Smooth muscle cell (in vitro differentiated cells): Measurements from ENCODE around the gene KCMF1. TPM values are rescaled to one million over a fixed set of nuclear protein-coding genes. Genes with fewer than 3 reads are reported as not detected.

Source experiments
- DNase-seq: peaks from one replicate; lab custom pipeline; 2025; ENCODE audit not compliant: unreplicated experiment; lab: John Stamatoyannopoulos, UW
- H2AFZ ChIP-seq: fragments of 200-600 bp; sonication (generic); 2 replicates; pipeline ENCODE4 v1.6.0; 2016; ENCODE audit warnings: antibody characterized with exemption, low read depth, mild to moderate bottlenecking
- H3F3A ChIP-seq: fragments of 200-600 bp; sonication (generic); 2 replicates; pipeline ENCODE4 v1.6.0; 2017; ENCODE audit warnings: antibody characterized with exemption, low read depth
- H3K27ac ChIP-seq: fragments of 200-600 bp; sonication (generic); 2 replicates; pipeline ENCODE4 v1.5.1; 2016; ENCODE audit warnings: low read depth, mild to moderate bottlenecking
- H3K27me3 ChIP-seq: fragments of 200-600 bp; sonication (generic); 2 replicates; pipeline ENCODE4 v1.6.1; 2016; ENCODE audit warnings: low read depth, mild to moderate bottlenecking
- H3K36me3 ChIP-seq: fragments of 200-600 bp; sonication (generic); 2 replicates; pipeline ENCODE4 v1.5.1; 2016; ENCODE audit warnings: low read depth
- H3K4me1 ChIP-seq: fragments of 200-600 bp; sonication (generic); 2 replicates; pipeline ENCODE4 v1.5.1; 2016; ENCODE audit warnings: low read depth
- H3K4me2 ChIP-seq: fragments of 200-600 bp; sonication (generic); 2 replicates; pipeline ENCODE4 v1.6.0; 2016; ENCODE audit warnings: mild to moderate bottlenecking
- H3K4me3 ChIP-seq: fragments of 200-600 bp; sonication (generic); 2 replicates; pipeline ENCODE4 v1.5.1; 2016; ENCODE audit warnings: mild to moderate bottlenecking
- H3K79me2 ChIP-seq: fragments of 200-600 bp; sonication (generic); 2 replicates; pipeline ENCODE4 v1.6.0; 2016; ENCODE audit warnings: low read depth, mild to moderate bottlenecking
- H3K9ac ChIP-seq: fragments of 200-600 bp; sonication (generic); 2 replicates; pipeline ENCODE4 v1.6.0; 2016; ENCODE audit warnings: low read depth
- H3K9me3 ChIP-seq: fragments of 200-600 bp; sonication (generic); replicated peaks from 2 replicates; pipeline ENCODE4 v1.5.1; 2016; ENCODE audit warnings: low read depth
- H4K20me1 ChIP-seq: fragments of 200-600 bp; sonication (generic); 2 replicates; pipeline ENCODE4 v1.6.0; 2016; ENCODE audit warnings: low read depth
- WGBS: methylation state at CpG from one replicate; pipeline ENCODE4 v1.1.7; 2016; ENCODE audit warnings: low lambda C conversion rate; 5-methylcytosine and 5-hydroxymethylcytosine counted together
- polyA plus RNA-seq: library from polyadenylated mRNA; unstranded; fragments of >200 nt; fragmentation: Nextera tagmentation; extraction: Ambion mirVana; gene quantifications from 2 replicates; pipeline ENCODE4 v1.2.1, GENCODE V29; 2016
- total RNA-seq: library from RNA; depleted of rRNA; stranded (reverse); fragments of >200 nt; gene quantifications from 2 replicates; pipeline ENCODE4 v1.2.3, GENCODE V29; 2014
- TF ChIP-seq, protein P1 (sequence below): fragments of 200-600 bp; sonication (generic); IDR thresholded peaks from 2 replicates; pipeline ENCODE4 v1.5.1; 2017; ENCODE audit warnings: borderline replicate concordance, mild to moderate bottlenecking, antibody characterized with exemption; ENCODE audit not compliant: insufficient read depth, poor library complexity, severe bottlenecking

The KCMF1 gene
- total and polyA plus RNA-seq, 2 experiments from 2014 or later = 56.5 to 65.0 TPM

DNA sequence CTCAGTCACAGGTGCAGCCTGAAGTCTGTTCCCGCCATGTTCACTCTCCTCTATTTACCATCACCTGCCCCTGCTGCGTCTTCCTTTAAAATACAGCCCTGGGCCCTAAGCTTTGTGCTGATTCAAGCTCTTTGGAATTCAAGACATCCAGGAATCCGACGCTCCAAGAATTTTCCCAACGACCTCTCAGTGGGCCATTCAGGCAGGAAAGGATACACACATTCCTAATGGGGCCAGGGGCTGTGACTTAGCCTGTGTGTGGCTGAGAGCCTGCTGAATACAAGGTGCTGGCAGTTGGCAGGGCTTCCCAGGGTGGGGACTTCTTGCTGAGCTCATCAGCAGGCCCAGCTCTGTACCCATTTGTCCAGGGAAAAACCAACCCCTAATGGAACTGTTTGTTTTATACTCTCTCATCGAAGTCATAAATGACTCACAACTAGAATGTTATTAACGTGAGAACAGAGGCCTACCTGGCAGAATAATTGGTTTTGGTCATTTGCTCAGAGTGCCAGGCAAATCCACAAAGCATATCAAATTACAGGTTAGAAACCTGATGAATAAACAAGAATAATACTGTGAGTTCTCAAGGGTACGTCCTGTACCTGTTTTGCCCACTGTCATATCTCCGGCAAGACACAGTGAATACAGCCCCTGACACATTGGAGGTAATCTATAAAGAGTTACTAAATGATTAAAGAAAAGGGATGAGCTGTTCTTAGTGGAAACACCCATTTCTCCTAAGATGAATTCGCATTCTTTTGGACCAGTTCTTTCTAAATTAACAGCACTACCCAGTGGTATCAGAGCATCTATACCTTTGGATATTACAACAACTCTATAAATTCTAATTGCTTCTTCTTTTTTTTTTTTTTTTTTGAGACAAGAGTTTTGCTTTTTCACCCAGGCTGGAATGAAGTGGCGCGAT, 12.6 kb upstream of the KCMF1 start:
- Histone ChIP-seq H3K4me1 (peaks cover 28% of the 10 kb centered on the region), H3K9me3 (no peaks in the 10 kb centered on the region), H3K4me3 (no peak overlapping the region), H3K9ac (no peak overlapping the region), H3K27me3 (no peaks in the 10 kb centered on the region), H4K20me1 (no peaks in the 10 kb centered on the region), H3K79me2 (no peaks in the 10 kb centered on the region), H3K27ac (peak overlapping the region; percentile 85), H3K36me3 (no peaks in the 10 kb centered on the region), H2AFZ (no peak overlapping the region), H3K4me2 (peak overlapping the region; percentile 1), H3F3A (no peaks in the 10 kb centered on the region)
- DNase-seq = no peak
- WGBS = 26% methylated on average over 12 of the region's 12 CpGs
- TF ChIP-seq, protein P1, sequence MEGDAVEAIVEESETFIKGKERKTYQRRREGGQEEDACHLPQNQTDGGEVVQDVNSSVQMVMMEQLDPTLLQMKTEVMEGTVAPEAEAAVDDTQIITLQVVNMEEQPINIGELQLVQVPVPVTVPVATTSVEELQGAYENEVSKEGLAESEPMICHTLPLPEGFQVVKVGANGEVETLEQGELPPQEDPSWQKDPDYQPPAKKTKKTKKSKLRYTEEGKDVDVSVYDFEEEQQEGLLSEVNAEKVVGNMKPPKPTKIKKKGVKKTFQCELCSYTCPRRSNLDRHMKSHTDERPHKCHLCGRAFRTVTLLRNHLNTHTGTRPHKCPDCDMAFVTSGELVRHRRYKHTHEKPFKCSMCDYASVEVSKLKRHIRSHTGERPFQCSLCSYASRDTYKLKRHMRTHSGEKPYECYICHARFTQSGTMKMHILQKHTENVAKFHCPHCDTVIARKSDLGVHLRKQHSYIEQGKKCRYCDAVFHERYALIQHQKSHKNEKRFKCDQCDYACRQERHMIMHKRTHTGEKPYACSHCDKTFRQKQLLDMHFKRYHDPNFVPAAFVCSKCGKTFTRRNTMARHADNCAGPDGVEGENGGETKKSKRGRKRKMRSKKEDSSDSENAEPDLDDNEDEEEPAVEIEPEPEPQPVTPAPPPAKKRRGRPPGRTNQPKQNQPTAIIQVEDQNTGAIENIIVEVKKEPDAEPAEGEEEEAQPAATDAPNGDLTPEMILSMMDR = no peak

GRCh38 chr2:84959095-84959565, 11.8 kb upstream of the KCMF1 start:
- Histone ChIP-seq H2AFZ (no peak overlapping the region), H3K4me1 (peaks cover 28% of the 10 kb centered on the region), H3K9me3 (no peaks in the 10 kb centered on the region), H3F3A (no peaks in the 10 kb centered on the region), H3K79me2 (no peaks in the 10 kb centered on the region), H3K36me3 (no peaks in the 10 kb centered on the region), H3K27ac (peak overlapping the region; percentile 85), H4K20me1 (peaks cover 2% of the 10 kb centered on the region), H3K4me3 (no peak overlapping the region), H3K27me3 (no peaks in the 10 kb centered on the region), H3K9ac (no peak overlapping the region), H3K4me2 (peak overlapping the region; percentile 22)
- 32% methylated on average over 10 of the region's 10 CpGs for WGBS
- TF ChIP-seq, protein P1 = no peak
- no peak for DNase-seq

DNA sequence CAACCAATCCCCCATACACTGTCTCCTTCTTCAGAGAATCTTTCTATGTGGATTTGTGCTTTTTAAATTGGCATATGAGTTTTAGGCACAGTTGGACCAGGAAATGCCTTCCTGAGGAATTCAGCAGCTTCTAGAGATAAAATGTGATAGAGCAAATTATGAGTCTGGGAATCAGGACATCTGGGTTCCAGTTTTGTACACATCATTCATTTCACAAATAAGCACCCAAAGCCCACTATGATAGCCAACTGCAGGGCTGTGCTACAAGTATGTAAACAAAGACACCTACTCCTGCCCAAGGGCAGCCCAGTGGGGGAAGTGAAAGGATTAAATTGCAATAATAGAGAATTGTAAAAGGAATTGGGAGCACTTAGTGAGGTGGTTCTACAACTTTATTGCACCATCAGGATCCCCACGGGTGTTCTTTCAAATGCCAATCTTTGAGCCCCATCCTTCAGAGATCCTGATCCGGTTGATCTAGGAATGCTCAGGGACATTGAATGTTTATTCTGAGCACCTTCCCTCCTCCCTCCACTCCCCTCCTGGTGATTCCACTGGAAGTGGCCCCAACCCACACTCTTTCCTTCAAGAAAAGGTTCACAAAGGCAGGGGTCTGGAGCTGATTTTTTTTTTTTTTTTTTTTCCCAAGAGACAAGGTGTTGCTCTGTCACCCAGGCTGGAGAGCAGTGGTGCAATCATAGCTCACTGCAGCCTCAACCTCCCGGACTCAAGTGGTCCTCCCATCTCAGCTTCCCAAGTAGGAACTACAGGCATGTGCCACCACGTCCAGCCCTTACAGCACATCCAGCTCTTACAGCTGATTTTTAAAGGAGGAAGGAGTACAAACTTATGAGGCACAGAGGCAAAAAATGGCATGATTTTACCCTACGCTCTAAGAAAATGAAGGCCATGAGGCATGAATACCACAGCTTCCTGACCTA, 11.1 kb upstream of the KCMF1 start:
- WGBS = 29% methylated on average over 5 of the region's 5 CpGs
- Histone ChIP-seq H3K9ac (no peak overlapping the region), H4K20me1 (peaks cover 9% of the 10 kb centered on the region), H3K4me1 (peaks cover 28% of the 10 kb centered on the region), H3K79me2 (no peaks in the 10 kb centered on the region), H3K27ac (peak overlapping the region; percentile 85), H3K36me3 (no peaks in the 10 kb centered on the region), H3F3A (no peaks in the 10 kb centered on the region), H3K27me3 (no peaks in the 10 kb centered on the region), H2AFZ (no peak overlapping the region), H3K4me3 (no peak overlapping the region), H3K4me2 (peak overlapping the region; percentile 22), H3K9me3 (no peaks in the 10 kb centered on the region)
- TF ChIP-seq, protein P1 = no peak
- no peak for DNase-seq
